ENCODE measurements around the gene ASCC2. TPM values are rescaled to one million over a fixed set of nuclear protein-coding genes. Genes with fewer than 3 reads are reported as not detected.

ASCC2 gene
- total RNA-seq, 1 donor from 2014 or later = 73.9 TPM

Other genes starting within 250 kb of the ASCC2 start
- gene NF2, start 234.6 kb downstream of the ASCC2 start, total RNA-seq = 34.1 TPM
- gene CABP7, start 118.3 kb downstream of the ASCC2 start, total RNA-seq = not detected
- gene ZMAT5, start 71.3 kb downstream of the ASCC2 start, total RNA-seq = 17.8 TPM
- 81.1 TPM for gene UQCR10, start 70.9 kb downstream of the ASCC2 start, total RNA-seq
- gene MTMR3, start 44.9 kb upstream of the ASCC2 start, total RNA-seq = 52.8 TPM
- gene HORMAD2, start 242.2 kb upstream of the ASCC2 start, total RNA-seq = not detected

All from mesenteric fat pad (tissue), 1 donor.